GM19193 (cell line): ENCODE results near the gene AP3D1.

ENCODE experiments used
- POLR2A ChIP-seq: IDR thresholded peaks from 4 replicates; pipeline ENCODE4 v1.6.1; 2011; ENCODE audit not compliant: insufficient read depth, insufficient read length; ENCODE audit errors: extremely low read depth

Gene AP3D1

DNA sequence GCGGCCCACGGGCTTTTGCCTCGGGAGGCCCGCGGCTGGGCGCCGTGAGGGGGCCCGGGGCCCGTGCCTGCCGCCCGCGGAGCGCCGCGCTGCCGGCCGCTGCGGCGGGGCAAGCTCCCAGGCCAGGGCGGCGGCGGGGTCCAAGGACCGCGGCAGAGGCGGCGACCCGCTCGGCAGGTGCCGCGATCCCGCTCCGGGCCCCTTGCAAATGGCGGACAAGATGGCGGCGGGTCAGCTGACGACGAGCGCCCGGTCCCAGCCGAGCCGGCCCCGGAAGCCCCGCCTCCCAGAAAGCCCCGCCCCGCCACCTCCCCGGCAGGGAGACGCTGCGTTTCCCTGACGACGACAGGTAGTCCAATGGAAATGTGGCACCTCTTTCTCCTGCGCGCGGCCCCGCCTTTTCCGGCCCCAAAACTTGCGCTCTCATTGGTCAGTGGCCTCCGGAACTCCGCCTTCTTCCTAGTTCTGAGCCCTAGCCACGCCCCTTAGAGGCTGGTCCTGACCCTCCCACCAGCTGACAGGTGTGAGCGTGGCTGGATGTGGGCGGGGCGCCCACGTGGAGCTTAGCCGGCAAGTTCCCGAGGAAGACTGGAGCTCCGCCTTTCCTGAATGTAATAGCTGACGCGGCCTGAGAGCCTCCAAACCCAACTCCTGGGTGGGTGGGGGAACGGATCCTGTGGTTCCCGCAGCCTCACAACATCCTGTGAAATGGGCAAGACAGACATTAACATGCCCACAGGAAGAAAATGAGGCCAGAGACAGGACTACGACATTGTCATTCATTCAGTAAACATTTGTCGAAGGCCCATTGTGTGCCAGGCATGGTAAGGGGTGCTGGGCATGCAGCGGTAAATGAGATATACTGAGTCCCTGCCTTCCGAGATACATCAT is at the start of gene AP3D1:
AP3D1 (minus strand) TSS at position 228 of the 891 bp plus-strand sequence. CDS start 232 bp downstream, outside the sequence.
- peak; percentile 62 for TF ChIP-seq POLR2A

DNA sequence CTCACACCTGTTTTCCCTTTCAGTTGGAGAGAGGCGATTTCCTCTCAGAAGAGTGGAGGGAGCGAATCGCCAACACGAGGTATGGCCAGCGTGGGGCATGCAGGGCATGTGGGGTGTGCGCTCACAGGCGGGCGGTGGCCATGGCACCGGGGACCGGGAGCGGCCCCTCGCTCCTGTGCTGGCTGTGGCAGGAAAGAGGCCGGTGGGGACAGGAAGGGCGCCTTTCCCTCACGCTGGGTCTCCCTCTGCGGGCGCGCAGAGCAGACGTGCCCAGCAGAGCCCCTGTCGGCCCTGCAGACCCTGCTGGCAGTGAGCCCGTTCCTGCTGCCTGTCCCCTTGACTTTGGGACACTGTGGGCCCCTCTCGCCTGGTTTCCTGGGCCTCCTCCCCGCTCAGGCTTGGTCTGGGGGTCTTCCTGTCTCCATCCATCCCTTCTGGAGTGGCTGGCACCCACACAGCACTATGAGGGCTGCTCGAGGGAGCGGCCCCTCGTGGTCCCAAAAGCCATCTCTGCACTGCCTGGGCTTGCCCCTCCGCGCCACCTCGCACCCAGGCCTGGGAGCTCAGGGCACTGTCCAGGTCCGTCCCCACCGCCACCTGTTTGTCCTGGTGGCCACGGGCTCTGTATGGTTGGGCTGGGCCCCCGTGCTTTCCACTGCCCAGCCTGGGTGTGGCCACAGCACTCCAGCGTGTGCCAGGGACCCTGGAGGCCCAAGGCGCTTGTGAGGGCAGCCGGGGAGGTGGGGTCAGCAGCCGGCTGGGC is 48.7 kb upstream of the AP3D1 start:
- TF ChIP-seq POLR2A = no peak

DNA sequence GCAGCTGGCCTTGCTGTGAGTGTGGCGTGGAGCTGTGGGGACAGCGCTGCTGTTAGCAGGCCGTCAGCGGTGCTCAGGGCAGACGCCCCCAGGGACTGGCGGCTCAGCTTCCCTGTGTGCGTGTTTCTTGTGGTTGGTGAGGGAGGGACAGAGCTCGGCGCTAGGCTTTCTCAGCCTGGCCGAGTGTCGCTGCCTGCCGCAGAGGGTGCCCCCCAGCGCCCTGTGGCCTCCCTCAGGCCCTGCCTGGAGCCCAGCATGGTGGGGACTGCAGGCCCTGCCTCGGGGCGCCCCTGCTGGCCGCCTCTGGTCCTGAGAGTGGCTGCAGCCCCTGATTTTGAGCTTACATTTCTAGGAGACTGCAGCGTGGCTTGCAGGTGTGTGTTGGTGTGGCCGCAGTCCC is 47.8 kb upstream of the AP3D1 start:
- TF ChIP-seq POLR2A = no peak

DNA sequence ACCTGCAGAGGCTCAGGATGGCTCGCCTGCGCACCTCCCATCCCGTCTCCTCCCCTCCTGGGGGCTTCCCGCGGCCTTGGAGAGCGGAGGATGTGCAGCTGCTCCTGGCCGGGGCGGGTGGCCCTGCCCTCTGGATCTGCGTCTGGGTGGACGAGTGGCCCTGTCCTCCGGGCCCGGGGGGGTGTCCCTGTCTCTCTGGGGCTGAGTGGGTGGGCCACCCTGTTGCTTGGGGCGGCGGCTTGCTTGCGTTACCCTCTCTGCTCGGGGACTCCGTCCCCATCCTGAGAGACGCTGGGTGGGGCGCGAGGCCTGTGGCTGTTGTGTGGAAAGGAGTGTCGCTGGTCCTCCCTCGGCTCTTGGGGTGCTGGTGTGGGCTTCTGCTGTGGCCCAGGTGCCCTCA is 47.0 kb upstream of the AP3D1 start:
- TF ChIP-seq POLR2A = no peak

DNA sequence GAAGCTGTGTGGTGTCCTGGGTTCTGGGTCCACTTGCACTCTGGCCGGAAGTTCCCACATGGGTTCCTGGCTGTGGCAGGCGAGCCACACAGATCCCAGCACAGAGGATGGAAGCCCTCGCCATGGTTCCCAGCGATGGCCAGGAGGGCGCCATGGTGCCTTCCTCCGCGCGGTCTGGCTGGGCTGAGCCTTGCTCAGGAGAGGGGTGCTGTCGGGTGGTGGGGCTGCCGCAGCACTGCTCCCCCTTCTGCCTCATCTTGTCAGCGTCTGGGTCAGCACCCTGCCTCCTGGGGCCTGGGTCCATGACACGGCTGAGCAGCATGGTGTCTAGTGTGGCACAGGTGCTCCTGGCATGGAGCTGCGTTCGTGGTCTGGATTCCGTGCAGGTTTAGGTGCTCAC is 45.9 kb upstream of the AP3D1 start:
- TF ChIP-seq POLR2A = no peak

DNA sequence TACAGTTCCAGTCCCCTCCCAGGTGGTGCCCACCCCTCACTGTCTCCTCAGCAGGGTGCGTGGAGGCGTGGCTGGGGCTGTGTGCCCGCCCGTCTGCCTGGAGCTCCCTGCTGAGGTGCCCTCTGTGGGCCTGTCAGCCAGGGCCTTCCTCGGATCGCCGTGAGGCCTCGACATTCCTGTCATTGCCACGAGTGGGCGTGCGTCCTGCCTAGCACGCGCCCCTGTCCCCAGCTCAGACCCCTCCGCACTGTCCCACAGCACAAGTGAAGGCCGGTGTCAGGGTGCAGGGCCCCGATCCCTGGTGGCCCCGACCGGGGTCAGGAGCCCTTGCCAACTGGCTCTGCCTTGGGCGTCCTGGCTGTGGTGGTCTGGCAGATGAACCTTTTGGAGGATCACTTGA is 44.5 kb upstream of the AP3D1 start:
- TF ChIP-seq POLR2A = no peak

DNA sequence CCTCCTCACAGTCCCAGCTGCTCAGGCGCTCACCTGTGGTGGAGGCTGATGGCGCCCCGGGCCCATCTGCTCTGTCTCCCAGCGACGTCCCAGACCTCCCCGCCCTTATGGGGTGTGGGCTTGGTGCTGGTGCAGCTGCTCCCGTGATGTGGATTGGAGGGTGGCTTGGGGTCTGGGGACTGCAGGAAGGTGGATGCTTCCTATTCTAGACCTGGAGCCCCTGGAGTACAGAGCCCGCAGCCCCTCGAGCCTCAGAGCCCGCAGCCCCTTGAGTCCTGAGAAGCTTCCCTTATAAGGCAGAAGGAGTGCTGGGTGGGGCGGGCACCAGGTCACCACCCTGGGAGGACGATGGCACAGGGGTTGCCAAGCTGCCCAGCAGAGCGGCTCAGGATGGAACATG is 44.0 kb upstream of the AP3D1 start:
- no peak for TF ChIP-seq POLR2A

DNA sequence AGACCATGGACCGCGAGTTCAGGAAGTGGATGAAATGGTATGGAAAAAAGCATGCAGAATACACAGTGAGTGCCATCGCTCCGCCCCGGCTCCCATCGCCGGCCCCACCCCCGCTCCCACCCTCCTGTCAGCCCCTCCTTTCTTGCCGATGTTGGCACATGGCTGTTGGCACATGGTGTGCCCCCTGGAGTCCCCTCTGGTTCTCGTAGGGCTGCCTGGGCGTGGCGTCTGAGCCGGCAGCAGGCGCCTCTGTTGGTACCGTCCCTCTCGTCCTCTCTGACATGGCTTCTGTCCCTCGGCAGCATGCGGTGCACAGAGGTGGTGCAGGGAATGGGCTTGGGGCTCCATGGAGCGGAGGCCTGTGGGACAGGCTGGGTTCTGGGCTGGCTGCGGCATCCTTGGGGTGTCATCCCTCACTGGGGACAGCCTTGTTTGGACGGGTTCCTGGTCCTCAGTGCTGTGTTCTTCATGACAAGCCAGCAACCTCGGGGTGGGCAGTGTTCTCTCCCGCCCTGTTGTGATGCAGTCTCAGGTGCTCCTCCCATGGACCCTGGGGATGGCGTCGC is 43.2 kb upstream of the AP3D1 start:
- TF ChIP-seq POLR2A = no peak

DNA sequence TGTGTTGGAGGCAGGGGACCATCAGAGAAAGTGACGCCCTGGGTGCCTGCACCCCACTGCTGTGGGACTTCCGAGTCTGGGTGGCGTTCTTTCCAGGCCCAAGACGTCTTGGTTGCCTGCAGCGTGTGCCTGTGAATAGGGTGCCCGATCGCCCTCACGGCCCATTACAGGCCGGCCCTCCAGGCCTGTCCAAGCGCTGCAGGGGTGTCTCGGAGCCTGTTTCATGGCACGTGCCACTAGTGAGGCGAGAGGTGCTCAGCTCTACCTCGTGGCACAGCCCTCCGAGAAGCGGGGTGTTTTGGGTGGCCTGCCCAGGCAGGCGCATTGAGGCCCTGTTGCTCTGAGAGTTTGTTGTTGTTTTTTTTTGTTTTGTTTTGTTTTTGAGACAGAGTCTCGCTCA is 42.4 kb upstream of the AP3D1 start:
- TF ChIP-seq POLR2A = no peak

DNA sequence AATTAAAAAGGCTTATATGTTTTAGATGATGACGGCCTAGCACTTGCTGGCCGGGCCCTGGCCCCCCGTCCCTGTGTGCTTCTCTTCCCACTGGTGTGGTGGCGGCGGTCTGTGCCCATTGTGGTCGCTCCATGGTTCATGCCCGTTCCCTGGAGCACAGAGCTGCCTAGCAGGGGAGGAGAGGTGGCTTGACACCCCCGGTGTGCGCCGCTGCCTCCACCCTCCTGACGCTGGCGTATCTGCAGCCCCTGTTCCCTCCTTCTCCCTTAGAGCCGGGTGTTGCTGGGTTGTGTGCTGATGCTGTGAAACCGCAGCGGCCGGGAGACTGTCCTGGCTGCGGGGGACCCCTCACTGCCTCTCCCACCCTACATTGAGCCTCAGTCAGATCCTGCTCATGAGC is 41.5 kb upstream of the AP3D1 start:
- TF ChIP-seq POLR2A = no peak

DNA sequence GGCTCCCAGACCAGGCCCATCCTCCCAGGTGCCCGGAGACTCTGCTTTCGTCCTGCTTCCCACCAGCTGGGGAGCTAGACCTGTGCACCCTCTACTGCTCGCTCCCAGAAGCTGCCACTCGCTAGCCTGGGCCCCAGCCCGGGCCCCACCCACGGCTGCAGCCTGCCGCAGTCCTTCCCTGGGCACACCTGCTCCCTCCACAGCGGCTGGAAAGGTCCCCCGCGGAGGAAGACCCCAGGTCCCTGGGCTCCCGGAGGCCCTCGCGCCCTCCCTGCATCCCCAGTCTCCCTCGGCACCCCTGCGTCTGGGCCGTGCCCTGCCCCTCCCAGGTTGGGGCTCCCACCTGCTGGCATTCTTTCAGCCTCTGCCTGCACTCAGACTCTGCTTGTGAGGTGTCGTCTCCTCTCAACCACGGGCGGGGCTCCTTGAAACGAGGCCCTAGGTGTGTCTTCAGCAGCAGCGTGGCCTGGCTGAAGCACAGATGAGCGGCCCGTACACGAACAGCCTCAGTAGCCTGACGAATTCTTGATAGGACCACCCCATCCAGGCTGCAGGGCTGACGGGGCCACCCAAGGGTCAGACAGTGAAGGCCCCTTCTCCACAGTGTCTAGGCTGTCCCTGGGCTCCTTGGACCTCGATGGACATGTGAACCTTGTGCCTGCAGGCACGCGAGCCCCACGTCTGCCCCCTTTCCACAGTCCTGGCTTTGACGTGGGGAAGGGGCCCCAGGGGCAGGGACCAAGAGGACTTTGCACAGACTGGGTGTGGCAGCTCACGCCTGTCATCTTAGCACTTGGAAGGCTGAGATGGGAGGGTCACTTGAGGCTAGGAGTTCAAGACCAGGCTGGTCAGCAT is 40.3 kb upstream of the AP3D1 start:
- no peak for TF ChIP-seq POLR2A

DNA sequence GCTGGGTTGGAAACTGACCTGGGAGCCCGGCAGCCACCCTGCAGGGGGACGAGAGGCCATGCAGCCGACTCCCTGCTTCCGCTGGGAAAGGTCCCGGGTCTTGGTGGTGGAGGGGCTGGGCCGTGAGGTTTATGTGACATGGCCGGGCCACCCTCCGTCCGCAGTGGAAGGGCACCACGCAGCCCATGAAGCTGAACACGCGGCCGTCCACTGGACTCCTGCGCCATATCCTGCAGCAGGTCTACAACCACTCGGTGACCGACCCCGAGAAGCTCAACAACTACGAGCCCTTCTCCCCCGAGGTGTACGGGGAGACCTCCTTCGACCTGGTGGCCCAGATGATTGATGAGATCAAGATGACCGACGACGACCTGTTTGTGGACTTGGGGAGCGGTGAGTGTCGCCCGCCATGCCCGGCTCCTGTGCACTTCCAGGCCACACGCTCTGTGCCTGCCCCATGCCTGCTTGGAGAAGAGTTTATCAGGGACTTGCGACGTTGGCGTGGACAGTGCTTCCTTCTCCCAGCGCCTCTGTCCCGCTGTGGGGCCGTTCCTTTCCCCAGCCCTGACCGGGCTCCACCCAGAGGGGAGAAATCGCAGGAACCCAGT is 39.6 kb upstream of the AP3D1 start:
- TF ChIP-seq POLR2A = no peak

DNA sequence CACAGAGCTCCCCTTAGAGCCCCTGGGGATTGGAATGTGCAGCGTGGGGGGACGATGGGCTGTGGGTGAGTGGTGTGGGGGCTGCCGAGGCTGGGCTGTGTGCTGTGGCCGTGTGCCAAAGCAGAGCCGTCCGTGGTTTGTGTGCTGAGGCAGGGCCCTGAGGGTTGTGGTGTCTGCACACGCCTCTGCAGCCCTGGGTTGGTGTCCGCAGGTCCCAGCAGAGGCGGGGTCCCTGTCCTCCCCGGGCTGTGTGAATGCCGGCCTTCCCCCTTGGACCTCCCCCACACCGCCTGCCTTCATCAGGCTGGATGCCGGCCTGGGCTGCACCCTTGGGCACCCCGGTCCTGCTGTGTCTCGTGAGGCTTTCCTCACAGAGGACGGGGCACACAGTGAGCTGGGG is 38.5 kb upstream of the AP3D1 start:
- no peak for TF ChIP-seq POLR2A

DNA sequence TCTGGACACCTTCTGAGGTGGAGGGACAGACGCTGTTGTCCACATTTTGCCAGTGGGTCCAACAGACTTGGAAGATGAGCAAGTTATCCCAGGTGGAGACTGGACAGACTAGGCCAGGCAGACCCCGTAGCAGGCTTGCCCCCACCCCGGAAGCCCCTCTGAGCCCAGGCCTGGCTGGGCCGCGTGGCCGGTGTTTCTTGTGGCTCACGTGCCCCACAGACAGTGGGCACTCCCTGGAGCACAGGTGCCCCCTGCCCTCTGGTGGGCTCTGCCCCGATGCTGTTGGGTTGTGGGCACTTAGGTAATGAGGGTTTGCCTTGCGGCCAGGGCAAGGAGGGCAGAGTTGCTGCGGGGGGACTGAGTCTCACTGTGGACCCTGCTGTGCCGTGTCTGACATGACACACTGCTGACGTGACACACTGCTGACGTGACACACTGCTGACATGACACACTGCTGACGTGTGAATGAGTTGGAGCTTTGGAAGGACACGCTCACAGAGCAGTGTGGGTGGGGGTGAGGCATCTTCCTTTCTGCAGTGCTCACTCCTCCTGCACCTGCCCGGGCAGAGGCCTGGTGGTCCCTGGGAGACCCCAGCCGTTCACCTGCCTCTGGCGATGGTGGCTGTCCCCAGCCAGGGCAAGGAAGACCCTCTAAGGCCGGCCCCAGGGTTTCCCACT is 37.5 kb upstream of the AP3D1 start:
- no peak for TF ChIP-seq POLR2A
